ENCODE data around the gene CCDC77.

- TF ChIP-seq CTCF (IDR thresholded peaks at IDR 0.05): peak in 3 of 6 experiments; percentile 9 to 34 (median 15)
- TF ChIP-seq POLR2A (IDR thresholded peaks at IDR 0.05): no peak
Observed at GRCh38 chr12:401235-402028, at the start of gene CCDC77.

Data from Peyer's patch (tissue), 4 donors.